HEK293T (cell line): ENCODE measurements around the gene TRIM71.

Source experiments
- BHLHE40 ChIP-seq: fragments of 450-650 bp; IDR thresholded peaks from 2 replicates; pipeline ENCODE4 v1.6.1; 2016; ENCODE audit warnings: mild to moderate bottlenecking, moderate library complexity, borderline replicate concordance
- CTBP1 ChIP-seq: fragments of 450-650 bp; IDR thresholded peaks from 2 replicates; pipeline ENCODE4 v1.6.1; 2016; ENCODE audit warnings: borderline replicate concordance
- ELF4 ChIP-seq: fragments of 450-650 bp; IDR thresholded peaks from 2 replicates; pipeline ENCODE4 v1.6.1; 2017; ENCODE audit warnings: antibody characterized with exemption
- FOXA1 ChIP-seq: fragments of 450-650 bp; IDR thresholded peaks from 2 replicates; pipeline ENCODE4 v1.6.1; 2016; ENCODE audit warnings: mild to moderate bottlenecking
- FOXK2 ChIP-seq: fragments of 450-650 bp; IDR thresholded peaks from 2 replicates; pipeline ENCODE4 v1.6.1; 2016; ENCODE audit warnings: mild to moderate bottlenecking
- FOXM1 ChIP-seq: fragments of 450-650 bp; IDR thresholded peaks from 2 replicates; pipeline ENCODE4 v1.6.1; 2017; ENCODE audit warnings: mild to moderate bottlenecking, borderline replicate concordance
- HDGF ChIP-seq: fragments of 450-650 bp; IDR thresholded peaks from 2 replicates; pipeline ENCODE4 v1.6.1; 2017; ENCODE audit warnings: antibody characterized with exemption, borderline replicate concordance
- L3MBTL2 ChIP-seq: fragments of 450-650 bp; conservative IDR thresholded peaks from 2 replicates; pipeline ENCODE4 v1.6.1; 2016; ENCODE audit warnings: mild to moderate bottlenecking
- NFRKB ChIP-seq: fragments of 450-650 bp; IDR thresholded peaks from 2 replicates; pipeline ENCODE4 v1.6.1; 2016; ENCODE audit warnings: mild to moderate bottlenecking, moderate library complexity
- PKNOX1 ChIP-seq: fragments of 450-650 bp; IDR thresholded peaks from 2 replicates; pipeline ENCODE4 v1.6.1; 2016
- SP1 ChIP-seq: fragments of 450-650 bp; IDR thresholded peaks from 2 replicates; pipeline ENCODE4 v1.6.1; 2017
- SUZ12 ChIP-seq: fragments of 450-650 bp; IDR thresholded peaks from 2 replicates; pipeline ENCODE4 v1.6.1; 2016; ENCODE audit warnings: mild to moderate bottlenecking
- TARDBP ChIP-seq: fragments of 450-650 bp; IDR thresholded peaks from 2 replicates; pipeline ENCODE4 v1.6.1; 2016

- TF ChIP-seq L3MBTL2 (no peak), FOXK2 (no peak), SUZ12 (no peak), PKNOX1 (no peak), SP1 (no peak), FOXM1 (no peak), NFRKB (no peak), BHLHE40 (no peak), HDGF (no peak), FOXA1 (no peak), ELF4 (no peak), CTBP1 (no peak), TARDBP (no peak)
Observed at GRCh38 chr3:32825601-32826375, 8.0 kb downstream of the TRIM71 start.
